IMR-90 (cell line): Measurements from ENCODE around the gene NADK2. TPM values are rescaled to one million over a fixed set of nuclear protein-coding genes. Genes with fewer than 3 reads are reported as not detected.

Experiments used
- ATAC-seq: fragments of 200-7000 bp; cut with Tn5 transposase; 2 replicates; pipeline ENCODE4 v1.9.1; 2020; ENCODE audit warnings: low read depth, mild to moderate bottlenecking, moderate library complexity
- BruUV-seq: library from RNA; stranded (reverse); fragments of 400-500 nt; replicated peaks from 2 replicates; lab custom pipeline; 2021; lab: Mats Ljungman, UMichigan
- CTCF ChIA-PET: fragments of 300-600 bp; formaldehyde crosslinking; extraction: SDS; loops from one replicate; lab custom pipeline; 2021; ENCODE audit warnings: antibody characterized with exemption; lab: Yijun Ruan, JAX
- POLR2A ChIA-PET: fragments of 300-600 bp; sonication (Branson Sonifier 250); formaldehyde crosslinking; loops from one replicate; lab custom pipeline; 2022; ENCODE audit warnings: antibody characterized with exemption; ENCODE audit not compliant: unreplicated experiment; lab: Charles Lee
- DNase-seq: peaks from one replicate; pipeline ENCODE4 v3.0.0; 2013
- H2AFZ ChIP-seq: replicated peaks from 2 replicates; pipeline ENCODE3; 2013; ENCODE audit warnings: low read length, mild to moderate bottlenecking; ENCODE audit not compliant: poor library complexity
- H2AK5ac ChIP-seq: 2 replicates; pipeline ENCODE4 v1.6.1; 2013; ENCODE audit warnings: low read depth, low read length, inconsistent platforms
- H2AK9ac ChIP-seq: replicated peaks from 2 replicates; pipeline ENCODE3; 2013; ENCODE audit warnings: mild to moderate bottlenecking, low read depth, low read length, moderate library complexity; ENCODE audit not compliant: poor library complexity
- H2BK120ac ChIP-seq: 2 replicates; pipeline ENCODE4 v1.6.1; 2013; ENCODE audit warnings: low read depth, low read length, inconsistent platforms
- H2BK15ac ChIP-seq: 3 replicates; pipeline ENCODE4 v1.6.1; 2013; ENCODE audit warnings: low read depth, low read length, inconsistent platforms
- H2BK20ac ChIP-seq: 2 replicates; pipeline ENCODE4 v1.6.1; 2013; ENCODE audit warnings: low read depth, mild to moderate bottlenecking, inconsistent platforms, low read length, moderate library complexity
- H2BK5ac ChIP-seq: 2 replicates; pipeline ENCODE4 v1.6.1; 2013; ENCODE audit warnings: mild to moderate bottlenecking, low read depth, low read length, inconsistent platforms; ENCODE audit not compliant: poor library complexity, severe bottlenecking
- H3K14ac ChIP-seq: replicated peaks from 2 replicates; pipeline ENCODE4 v1.6.1; 2013; ENCODE audit warnings: low read depth, low read length, inconsistent platforms
- H3K18ac ChIP-seq: 2 replicates; pipeline ENCODE4 v1.6.1; 2013; ENCODE audit warnings: low read depth, low read length, control low read depth
- H3K23ac ChIP-seq: 2 replicates; pipeline ENCODE4 v1.6.1; 2013; ENCODE audit warnings: low read depth, low read length, inconsistent platforms
- H3K27ac ChIP-seq: 2 replicates; pipeline ENCODE4 v1.5.1; 2013; ENCODE audit warnings: mild to moderate bottlenecking, control low read depth, low read length; ENCODE audit not compliant: insufficient read depth
- H3K27me3 ChIP-seq: 2 replicates; pipeline ENCODE4 v1.6.1; 2013; ENCODE audit warnings: low read length; ENCODE audit not compliant: control insufficient read depth, insufficient read depth
- H3K36me3 ChIP-seq: 2 replicates; pipeline ENCODE4 v1.6.1; 2013; ENCODE audit warnings: low read length, mixed read lengths; ENCODE audit not compliant: control insufficient read depth, insufficient read depth
- H3K4ac ChIP-seq: 2 replicates; pipeline ENCODE4 v1.6.1; 2013; ENCODE audit warnings: low read depth, low read length, inconsistent platforms
- H3K4me1 ChIP-seq: 2 replicates; pipeline ENCODE4 v1.6.1; 2013; ENCODE audit warnings: low read length, mixed read lengths; ENCODE audit not compliant: control insufficient read depth, insufficient read depth
- H3K4me2 ChIP-seq: 2 replicates; pipeline ENCODE4 v1.6.1; 2013; ENCODE audit warnings: low read depth, mild to moderate bottlenecking, control low read depth, low read length, moderate library complexity
- H3K4me3 ChIP-seq: 2 replicates; pipeline ENCODE4 v1.5.1; 2013; ENCODE audit warnings: low read depth, mild to moderate bottlenecking, control low read depth, low read length, moderate library complexity; ENCODE audit not compliant: insufficient read depth
- H3K56ac ChIP-seq: 2 replicates; pipeline ENCODE4 v1.6.1; 2013; ENCODE audit warnings: low read length, inconsistent platforms; ENCODE audit not compliant: insufficient read depth; ENCODE audit errors: extremely low read depth
- H3K79me1 ChIP-seq, 2 experiments: 2 replicates each; pipeline ENCODE4 v1.6.1; 2013; ENCODE audit warnings: low read length in 2 of 2, inconsistent platforms in 1 of 2, low read depth in 1 of 2
- H3K9ac ChIP-seq: 2 replicates; pipeline ENCODE4 v1.6.1; 2013; ENCODE audit warnings: low read depth, low read length, control low read depth
- H3K9me1 ChIP-seq: 2 replicates; pipeline ENCODE4 v1.6.1; 2013; ENCODE audit warnings: low read length, inconsistent platforms; ENCODE audit not compliant: insufficient read depth
- H3K9me3 ChIP-seq: 2 replicates; pipeline ENCODE4 v1.6.1; 2013; ENCODE audit warnings: low read length; ENCODE audit not compliant: control insufficient read depth, insufficient read depth
- H4K20me1 ChIP-seq: 2 replicates; pipeline ENCODE4 v1.6.1; 2013; ENCODE audit warnings: low read length, inconsistent platforms; ENCODE audit not compliant: insufficient read depth
- H4K5ac ChIP-seq: 2 replicates; pipeline ENCODE4 v1.6.1; 2013; ENCODE audit warnings: mild to moderate bottlenecking, low read depth, low read length, control low read depth
- H4K8ac ChIP-seq, 2 experiments: 2 replicates each; pipeline ENCODE4 v1.6.1; 2013; ENCODE audit warnings: low read depth in 2 of 2, low read length in 2 of 2, control low read depth in 1 of 2, inconsistent platforms in 1 of 2
- H4K91ac ChIP-seq: 2 replicates; pipeline ENCODE4 v1.6.1; 2013; ENCODE audit warnings: low read depth, low read length, inconsistent platforms; ENCODE audit not compliant: insufficient read depth
- BHLHE40 ChIP-seq: fragments of 150-350 bp; IDR thresholded peaks from 2 replicates; pipeline ENCODE4 v1.6.1; 2016; ENCODE audit warnings: mild to moderate bottlenecking, low read depth, low read length
- CEBPB ChIP-seq: IDR thresholded peaks from 2 replicates; pipeline ENCODE4 v1.6.1; 2012; ENCODE audit warnings: low read depth, low read length, improper control_type of control experiment
- CHD1 ChIP-seq: IDR thresholded peaks from 2 replicates; pipeline ENCODE4 v1.6.1; 2012; ENCODE audit warnings: low read depth, low read length, improper control_type of control experiment
- CTCF ChIP-seq: conservative IDR thresholded peaks from 2 replicates; pipeline ENCODE4 v1.5.1; 2012; ENCODE audit warnings: mild to moderate bottlenecking, low read depth, low read length, improper control_type of control experiment
- ELK1 ChIP-seq: fragments of 150-350 bp; IDR thresholded peaks from 2 replicates; pipeline ENCODE4 v1.6.1; 2016; ENCODE audit warnings: low read depth, mild to moderate bottlenecking, low read length, moderate library complexity, borderline replicate concordance
- FOS ChIP-seq: fragments of 150-350 bp; IDR thresholded peaks from 2 replicates; pipeline ENCODE4 v1.6.1; 2016; ENCODE audit warnings: low read depth, low read length
- MAFK ChIP-seq: IDR thresholded peaks from 2 replicates; pipeline ENCODE4 v1.6.1; 2012; ENCODE audit warnings: low read depth, low read length, improper control_type of control experiment
- MAZ ChIP-seq: IDR thresholded peaks from 2 replicates; pipeline ENCODE4 v1.6.1; 2012; ENCODE audit warnings: low read depth, mild to moderate bottlenecking, low read length, improper control_type of control experiment, moderate library complexity, borderline replicate concordance
- MXI1 ChIP-seq: IDR thresholded peaks from 2 replicates; pipeline ENCODE4 v1.6.1; 2012; ENCODE audit warnings: low read depth, mild to moderate bottlenecking, low read length, moderate library complexity, borderline replicate concordance
- NFE2L2 ChIP-seq: fragments of 150-350 bp; IDR thresholded peaks from 2 replicates; pipeline ENCODE4 v1.6.1; 2016; ENCODE audit warnings: low read depth, mild to moderate bottlenecking, low read length
- POLR2A ChIP-seq: IDR thresholded peaks from 2 replicates; pipeline ENCODE4 v1.6.1; 2012; ENCODE audit warnings: mild to moderate bottlenecking, low read depth, low read length
- RAD21 ChIP-seq: IDR thresholded peaks from 2 replicates; pipeline ENCODE4 v1.6.1; 2012; ENCODE audit warnings: low read length, improper control_type of control experiment
- RCOR1 ChIP-seq: IDR thresholded peaks from 2 replicates; pipeline ENCODE4 v1.6.1; 2012; ENCODE audit warnings: mild to moderate bottlenecking, low read length, improper control_type of control experiment; ENCODE audit not compliant: insufficient replicate concordance
- RFX5 ChIP-seq: IDR thresholded peaks from 2 replicates; pipeline ENCODE4 v1.8.0; 2012; ENCODE audit warnings: low read depth, mild to moderate bottlenecking, low read length, moderate library complexity
- SMC3 ChIP-seq: fragments of 150-350 bp; IDR thresholded peaks from 2 replicates; pipeline ENCODE4 v1.6.1; 2016; ENCODE audit warnings: low read depth, mild to moderate bottlenecking, antibody characterized with exemption, low read length, moderate library complexity
- USF2 ChIP-seq: fragments of 150-350 bp; IDR thresholded peaks from 2 replicates; pipeline ENCODE4 v1.6.1; 2017; ENCODE audit warnings: mild to moderate bottlenecking, antibody characterized with exemption, low read length, low read depth
- WGBS, 2 experiments: methylation state at CpG; one replicate each; pipeline versions ENCODE4 v1.1.5 to v1.1.7; 2013; ENCODE audit warnings: missing lambda C conversion rate in 2 of 2; ENCODE audit not compliant: insufficient read length in 1 of 2; ENCODE audit errors: extremely low coverage in 2 of 2; 5-methylcytosine and 5-hydroxymethylcytosine counted together
- dilution Hi-C: fragments of 300-500 bp; cut with HindIII; formaldehyde crosslinking; loops from one replicate; pipeline ENCODE4 v1.14.3; 2018; ENCODE audit warnings: low sequenced_read_pairs; ENCODE audit not compliant: unreplicated experiment
- in situ Hi-C: fragments of 300-500 bp; cut with MboI; formaldehyde crosslinking; loops from 3 replicates; pipeline ENCODE4 v1.14.3; 2019; ENCODE audit warnings: low sequenced_read_pairs, inconsistent platforms, mixed read lengths
- intact Hi-C: fragments of 100-400 bp; cut with micrococcal nuclease; formaldehyde crosslinking; loops from 2 replicates; pipeline ENCODE4 v1.10.0; 2022
- polyA plus RNA-seq, 3 experiments: library from polyadenylated mRNA; depleted of rRNA; stranded (reverse); fragments of >200 nt; gene quantifications; 2 replicates each; pipeline ENCODE4 v1.2.3, GENCODE V29; 2012; ENCODE audit warnings: low replicate concordance in 1 of 3
- total RNA-seq: library from RNA; depleted of rRNA; stranded (reverse); fragments of >200 nt; gene quantifications from 2 replicates; pipeline ENCODE4 v1.2.3, GENCODE V29; 2012

Gene NADK2
- total and polyA plus RNA-seq, 2 of the 4 experiments (the other 2 are of a cell fraction): 7.4 to 17.4 TPM

- H3K14ac ChIP-seq: 0 out of 2 replicates have a peak overlapping the region, but pooled peaks have one; percentile 55
- no peak overlapping the region for H2AK9ac ChIP-seq
- peak; percentile 40; the same call in 1 of the 2 replicates for ATAC-seq
- WGBS, 2 experiments: no CpG with 5 or more reads among the region's 3 CpGs
- no peak overlapping the region for H3K4ac ChIP-seq
- no peaks in the 10 kb centered on the region for H4K20me1 ChIP-seq
- H3K9me1 ChIP-seq: peaks cover 5% of the 10 kb centered on the region; the same call in 1 of the 2 replicates
- no peak for DNase-seq
- H2BK5ac ChIP-seq: peak overlapping the region; percentile 0
- H3K79me1 ChIP-seq: peaks cover 11 to 13% of the 10 kb centered on the region in 2 experiments; a peak in 2 of 4 replicates
- no TSS peak for BruUV-seq
- no peaks in the 10 kb centered on the region for H3K27me3 ChIP-seq
- H3K36me3 ChIP-seq: peaks cover 30% of the 10 kb centered on the region
- H2BK120ac ChIP-seq: no peak overlapping the region
- no peak overlapping the region for H4K91ac ChIP-seq
- CTCF ChIA-PET: no interaction called here
- H3K4me2 ChIP-seq: 0 out of 2 replicates have a peak overlapping the region, but pooled peaks have one; percentile 4
- no peak overlapping the region for H2AFZ ChIP-seq
- H2AK5ac ChIP-seq: no peak overlapping the region
- H3K4me3 ChIP-seq: no peak overlapping the region
- peak overlapping the region; percentile 45; the same call in 1 of the 2 replicates for H3K23ac ChIP-seq
- H3K9me3 ChIP-seq: no peaks in the 10 kb centered on the region
- H3K56ac ChIP-seq: no peak overlapping the region
- no peak overlapping the region for H3K18ac ChIP-seq
- dilution Hi-C loops (no loop called here), intact Hi-C loops (loop anchor here (10.0 kb wide), 2 partner anchors 221 to 521 kb away; no protein-coding TSS in a partner anchor), in situ Hi-C loops (loop anchor here (10.0 kb wide), 1 partner anchor 131 kb away; the partner anchor contains the start of gene RANBP3L)
- no peak overlapping the region for H2BK20ac ChIP-seq
- TF ChIP-seq ELK1 (no peak), USF2 (no peak), RAD21 (no peak), MAFK (no peak), RCOR1 (no peak), POLR2A (no peak), BHLHE40 (no peak), MAZ (no peak), MXI1 (no peak), SMC3 (no peak), CTCF (no peak), CHD1 (no peak), RFX5 (no peak), NFE2L2 (no peak), FOS (no peak), CEBPB (no peak)
- H2BK15ac ChIP-seq: no peak overlapping the region
- no peak overlapping the region for H4K5ac ChIP-seq
- no peak overlapping the region; the same call in 1 of the 2 replicates for H3K27ac ChIP-seq
- POLR2A ChIA-PET: no interaction called here
- no peak overlapping the region for H3K9ac ChIP-seq
- H3K4me1 ChIP-seq: 0 out of 2 replicates have a peak, but pooled peaks cover 5% of the 10 kb centered on the region
- H4K8ac ChIP-seq: peak overlapping the region in 1 of 2 experiments; percentile 52; a peak in 1 of 4 replicates
These were observed 67.6 kb downstream of the NADK2 start for GRCh38 chr5:36174119-36174518.
